ENCODE data around the gene CCNT2. TPM values are rescaled to one million over a fixed set of nuclear protein-coding genes. Genes with fewer than 3 reads are reported as not detected.

CCNT2 gene
- total RNA-seq = 27.7 and 41.7 TPM in 2 replicates
- polyA plus RNA-seq = 13.1 and 14.9 TPM in 2 replicates

GRCh38 chr2:134918526-134919340 is at the start of gene CCNT2:
Gene CCNT2, plus strand, starts transcription at chr2:134918822. Its CDS starts 33 bp downstream, at chr2:134918855.
- DNase-seq (ENCODE audit: low spot score) = peak; percentile 99
- Histone ChIP-seq H3K4me3 (peak within 1 kb of the TSS; percentile 68), H2AFZ (peak within 1 kb of the TSS; percentile 85), H3K9me2 (replicated peaks; ENCODE audit: insufficient read depth) (no peaks in the 10 kb centered on the region), H3K36me3 (replicated peaks; ENCODE audit: insufficient read depth, low read depth) (no peaks in the 10 kb centered on the region), H3K9me3 (ENCODE audit: low read depth) (no peaks in the 10 kb centered on the region), H3K27ac (peak within 1 kb of the TSS; percentile 99), H4K20me1 (ENCODE audit: insufficient read depth, poor library complexity, severe bottlenecking) (peaks cover 43% of the 10 kb centered on the region), H3K27me3 (no peaks in the 10 kb centered on the region), H3K4me1 (ENCODE audit: insufficient read depth) (peaks cover 14% of the 10 kb centered on the region), H3K79me2 (peaks cover 55% of the 10 kb centered on the region), H3K4me2 (peak within 1 kb of the TSS; percentile 84)
- no peak for TF ChIP-seq CTCF (IDR thresholded peaks at IDR 0.05; ENCODE audit: poor library complexity)
- TF ChIP-seq EZH2 (IDR thresholded peaks at IDR 0.05; ENCODE audit: borderline replicate concordance) = no peak
- TF ChIP-seq EZH2phosphoT487 (IDR thresholded peaks at IDR 0.05; ENCODE audit: low read depth, severe bottlenecking, unreplicated experiment) = no peak
- 1% methylated on average over 56 of the region's 83 CpGs for WGBS (ENCODE audit: low lambda C conversion rate, missing lambda C conversion rate)

GRCh38 chr2:134869946-134870736 is 48.5 kb upstream of the CCNT2 start:
- H3K79me2 ChIP-seq = no peaks in the 10 kb centered on the region
- no peaks in the 10 kb centered on the region for H4K20me1 ChIP-seq (ENCODE audit: insufficient read depth, poor library complexity, severe bottlenecking)
- H3K27ac ChIP-seq = no peak overlapping the region
- no peak overlapping the region for H2AFZ ChIP-seq
- WGBS (ENCODE audit: low lambda C conversion rate, missing lambda C conversion rate) = 91% methylated on average over 8 of the region's 8 CpGs
- DNase-seq (ENCODE audit: low spot score) = no peak
- H3K9me3 ChIP-seq (ENCODE audit: low read depth) = no peaks in the 10 kb centered on the region
- TF ChIP-seq EZH2phosphoT487 (IDR thresholded peaks at IDR 0.05; ENCODE audit: low read depth, severe bottlenecking, unreplicated experiment) = no peak
- TF ChIP-seq CTCF (IDR thresholded peaks at IDR 0.05; ENCODE audit: poor library complexity) = no peak
- H3K4me2 ChIP-seq = no peak overlapping the region
- H3K27me3 ChIP-seq = no peaks in the 10 kb centered on the region
- no peaks in the 10 kb centered on the region for H3K36me3 ChIP-seq (replicated peaks; ENCODE audit: insufficient read depth, low read depth)
- H3K4me1 ChIP-seq (ENCODE audit: insufficient read depth) = no peaks in the 10 kb centered on the region
- no peaks in the 10 kb centered on the region for H3K9me2 ChIP-seq (replicated peaks; ENCODE audit: insufficient read depth)
- no peak overlapping the region for H3K4me3 ChIP-seq

GRCh38 chr2:134873152-134873551 is 45.5 kb upstream of the CCNT2 start:
- Histone ChIP-seq H3K27ac (no peak overlapping the region), H3K4me1 (ENCODE audit: insufficient read depth) (no peaks in the 10 kb centered on the region), H3K9me2 (replicated peaks; ENCODE audit: insufficient read depth) (no peaks in the 10 kb centered on the region), H3K9me3 (ENCODE audit: low read depth) (no peaks in the 10 kb centered on the region), H3K79me2 (no peaks in the 10 kb centered on the region), H3K27me3 (no peaks in the 10 kb centered on the region), H2AFZ (no peak overlapping the region), H3K4me3 (no peak overlapping the region), H4K20me1 (ENCODE audit: insufficient read depth, poor library complexity, severe bottlenecking) (no peaks in the 10 kb centered on the region), H3K36me3 (replicated peaks; ENCODE audit: insufficient read depth, low read depth) (no peaks in the 10 kb centered on the region), H3K4me2 (no peak overlapping the region)
- no peak for DNase-seq (ENCODE audit: low spot score)
- WGBS (ENCODE audit: low lambda C conversion rate, missing lambda C conversion rate) = 98% methylated on average over 2 of the region's 2 CpGs
- TF ChIP-seq EZH2phosphoT487 (IDR thresholded peaks at IDR 0.05; ENCODE audit: low read depth, severe bottlenecking, unreplicated experiment) (no peak), EZH2 (IDR thresholded peaks at IDR 0.05; ENCODE audit: borderline replicate concordance) (no peak), CTCF (IDR thresholded peaks at IDR 0.05; ENCODE audit: poor library complexity) (no peak)

All from hepatocyte (in vitro differentiated cells).